Common myeloid progenitor, CD34-positive (primary cell): ENCODE results near the gene RALGAPA2.

Experiments used
- CTCF ChIA-PET: fragments of 350-600 bp; sonication (Branson Sonifier 250); formaldehyde crosslinking; loops from one replicate; lab custom pipeline; 2021; ENCODE audit warnings: antibody characterized with exemption; lab: Charles Lee
- POLR2A ChIA-PET: fragments of 350-600 bp; sonication (Branson Sonifier 250); formaldehyde crosslinking; loops from one replicate; lab custom pipeline; 2021; ENCODE audit warnings: antibody characterized with exemption; lab: Charles Lee
- DNase-seq, 3 donors: peaks; one replicate each; pipeline versions ENCODE4 v3.0.0 to v3.0.0-alpha.2; 2013
- H3K27ac ChIP-seq, 2 experiments: 1 replicate in 1 of 2; 2 replicates in 1 of 2; pipeline ENCODE4 v1.7.0; 2013; ENCODE audit warnings: inconsistent platforms in 2 of 2, low read length in 2 of 2, mild to moderate bottlenecking in 2 of 2, low read depth in 1 of 2, moderate library complexity in 1 of 2; ENCODE audit not compliant: severe bottlenecking in 2 of 2, insufficient read depth in 1 of 2, poor library complexity in 1 of 2
- H3K27me3 ChIP-seq, 5 experiments: replicated peaks in 2 of 5; 1 replicate in 3 of 5; 2 replicates in 2 of 5; pipeline versions ENCODE4 v1.6.1 to v1.7.0; 2013; ENCODE audit warnings: low read length in 4 of 5, mild to moderate bottlenecking in 2 of 5, moderate library complexity in 2 of 5, inconsistent platforms in 1 of 5; ENCODE audit not compliant: insufficient read depth in 5 of 5, control insufficient read depth in 4 of 5
- H3K36me3 ChIP-seq, 4 experiments: 1 replicate in 2 of 4; 2 replicates in 2 of 4; pipeline versions ENCODE4 v1.6.1 to v1.7.0; 2013; ENCODE audit warnings: low read length in 3 of 4, control low read depth in 1 of 4, mild to moderate bottlenecking in 1 of 4; ENCODE audit not compliant: control insufficient read depth in 4 of 4, insufficient read depth in 4 of 4
- H3K4me1 ChIP-seq, 4 experiments: 1 replicate in 3 of 4; 2 replicates in 1 of 4; pipeline versions ENCODE4 v1.6.1 to v1.7.1; 2013; ENCODE audit warnings: low read length in 3 of 4, mild to moderate bottlenecking in 3 of 4, control low read depth in 1 of 4, inconsistent platforms in 1 of 4, moderate library complexity in 1 of 4; ENCODE audit not compliant: control insufficient read depth in 4 of 4, insufficient read depth in 4 of 4; ENCODE audit errors: control extremely low read depth in 1 of 4
- H3K4me3 ChIP-seq, 7 experiments: 1 replicate in 4 of 7; 2 replicates in 3 of 7; pipeline versions ENCODE4 v1.5.1 to v1.7.0; 2013; ENCODE audit warnings: mild to moderate bottlenecking in 7 of 7, low read length in 6 of 7, moderate library complexity in 6 of 7, inconsistent platforms in 2 of 7, low read depth in 2 of 7, control low read depth in 1 of 7; ENCODE audit not compliant: insufficient read depth in 4 of 7, control insufficient read depth in 1 of 7; ENCODE audit errors: extremely low read depth in 1 of 7
- H3K9me3 ChIP-seq, 5 experiments: 1 replicate in 4 of 5; 2 replicates in 1 of 5; pipeline versions ENCODE4 v1.6.1 to v1.7.1; 2013; ENCODE audit warnings: low read length in 4 of 5, mild to moderate bottlenecking in 2 of 5, inconsistent platforms in 1 of 5, low read depth in 1 of 5, moderate library complexity in 1 of 5; ENCODE audit not compliant: control insufficient read depth in 4 of 5, insufficient read depth in 2 of 5; ENCODE audit errors: control extremely low read depth in 1 of 5
- WGBS: methylation state at CpG from one replicate; pipeline ENCODE4 v1.1.5; 2013; ENCODE audit not compliant: insufficient coverage; 5-methylcytosine and 5-hydroxymethylcytosine counted together

Gene RALGAPA2

GRCh38 chr20:20391766-20392165 is 320.7 kb downstream of the RALGAPA2 start:
- H3K4me1 ChIP-seq = peaks cover 3 to 20% (median 17%) of the 10 kb centered on the region in 4 experiments
- ChIA-PET POLR2A (no interaction called here), CTCF (no interaction called here)
- no peaks in the 10 kb centered on the region for H3K9me3 ChIP-seq
- WGBS = 98% methylated on average over 13 of the region's 13 CpGs
- no peaks in the 10 kb centered on the region for H3K27me3 ChIP-seq
- no peak for DNase-seq
- H3K27ac ChIP-seq = no peak overlapping the region
- H3K36me3 ChIP-seq = peaks cover 0 to 49% (median 24%) of the 10 kb centered on the region in 4 experiments
- H3K4me3 ChIP-seq = no peak overlapping the region

GRCh38 chr20:20391115-20391514 is 321.3 kb downstream of the RALGAPA2 start:
- Histone ChIP-seq H3K27ac (no peak overlapping the region), H3K4me3 (no peak overlapping the region), H3K9me3 (no peaks in the 10 kb centered on the region), H3K4me1 (peaks cover 3 to 20% (median 17%) of the 10 kb centered on the region in 4 experiments), H3K27me3 (no peaks in the 10 kb centered on the region), H3K36me3 (peaks cover 0 to 44% (median 23%) of the 10 kb centered on the region in 4 experiments)
- POLR2A ChIA-PET = no interaction called here
- DNase-seq = no peak
- WGBS = 96% methylated on average over 4 of the region's 4 CpGs
- CTCF ChIA-PET = no interaction called here

- Histone ChIP-seq H3K4me3 (no peak overlapping the region), H3K36me3 (peaks cover 0 to 37% (median 16%) of the 10 kb centered on the region in 4 experiments), H3K4me1 (peaks cover 3 to 20% (median 17%) of the 10 kb centered on the region in 4 experiments), H3K27ac (no peak overlapping the region), H3K9me3 (no peaks in the 10 kb centered on the region), H3K27me3 (peaks cover 0 to 4% (median 0%) of the 10 kb centered on the region in 5 experiments)
- POLR2A ChIA-PET = no interaction called here
- DNase-seq = no peak
- 100% methylated on average over 4 of the region's 9 CpGs for WGBS
- CTCF ChIA-PET = no interaction called here
Observed at GRCh38 chr20:20390393-20390792, 322.1 kb downstream of the RALGAPA2 start.

GRCh38 chr20:20386192-20386591 is 326.3 kb downstream of the RALGAPA2 start:
- ChIA-PET POLR2A (no interaction called here), CTCF (no interaction called here)
- no peak overlapping the region for H3K4me3 ChIP-seq
- no peak overlapping the region for H3K27ac ChIP-seq
- H3K4me1 ChIP-seq = no peaks in the 10 kb centered on the region
- peaks cover 0 to 13% (median 5%) of the 10 kb centered on the region in 4 experiments for H3K36me3 ChIP-seq
- peaks cover 0 to 1% (median 0%) of the 10 kb centered on the region in 5 experiments for H3K9me3 ChIP-seq
- 80% methylated on average over 8 of the region's 9 CpGs for WGBS
- DNase-seq = no peak
- H3K27me3 ChIP-seq = peaks cover 0 to 10% (median 4%) of the 10 kb centered on the region in 5 experiments

DNA sequence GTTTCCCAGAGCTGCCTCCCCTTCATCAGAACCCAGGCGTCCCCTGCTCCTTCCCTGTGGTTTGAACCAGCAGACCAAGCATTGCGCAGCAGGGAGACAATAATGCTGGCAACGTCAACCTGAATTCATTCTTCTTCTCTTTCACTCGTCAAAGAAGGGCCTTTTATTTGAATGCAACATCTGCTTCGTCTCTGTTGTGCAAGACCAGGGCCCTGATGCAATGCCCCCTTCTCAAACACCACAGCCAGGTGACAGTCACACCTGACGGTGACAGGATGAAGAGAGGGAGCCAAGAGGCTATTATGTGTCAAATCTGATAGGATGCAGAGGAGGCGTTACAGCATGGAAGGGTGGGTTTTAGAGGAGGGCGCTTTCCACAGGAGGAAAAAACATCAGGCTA is 336.6 kb downstream of the RALGAPA2 start:
- H3K9me3 ChIP-seq = peaks cover 0 to 5% (median 3%) of the 10 kb centered on the region in 5 experiments
- POLR2A ChIA-PET = no interaction called here
- no peaks in the 10 kb centered on the region for H3K36me3 ChIP-seq
- DNase-seq = no peak
- 79% methylated on average over 7 of the region's 8 CpGs for WGBS
- H3K4me1 ChIP-seq = no peaks in the 10 kb centered on the region
- peaks cover 22 to 54% (median 37%) of the 10 kb centered on the region in 5 experiments for H3K27me3 ChIP-seq
- no peak overlapping the region for H3K27ac ChIP-seq
- H3K4me3 ChIP-seq = no peak overlapping the region
- CTCF ChIA-PET = no interaction called here

- no peak for DNase-seq
- Histone ChIP-seq H3K4me1 (peaks cover 0 to 17% (median 14%) of the 10 kb centered on the region in 4 experiments), H3K36me3 (no peaks in the 10 kb centered on the region), H3K27ac (no peak overlapping the region), H3K4me3 (no peak overlapping the region), H3K27me3 (peaks cover 22 to 77% (median 51%) of the 10 kb centered on the region in 5 experiments), H3K9me3 (no peaks in the 10 kb centered on the region)
- WGBS = 55% methylated on average over 12 of the region's 17 CpGs
- ChIA-PET POLR2A (no interaction called here), CTCF (no interaction called here)
Observed at GRCh38 chr20:20373091-20373571, 339.3 kb downstream of the RALGAPA2 start.

GRCh38 chr20:20371681-20372080 is 340.8 kb downstream of the RALGAPA2 start:
- Histone ChIP-seq H3K27me3 (peaks cover 22 to 92% (median 53%) of the 10 kb centered on the region in 5 experiments), H3K27ac (no peak overlapping the region), H3K4me3 (no peak overlapping the region), H3K4me1 (peaks cover 0 to 30% (median 25%) of the 10 kb centered on the region in 4 experiments), H3K36me3 (no peaks in the 10 kb centered on the region), H3K9me3 (no peaks in the 10 kb centered on the region)
- 40% methylated on average over 1 of the region's 3 CpGs for WGBS
- DNase-seq = no peak
- ChIA-PET CTCF (interaction anchor here (0.7 to 1.8 kb wide), 3 partner anchors 12 to 522 kb away, joined by 3 to 4 read pairs (median 4); no protein-coding TSS in a partner anchor), POLR2A (interaction anchor here (0.6 to 1.3 kb wide), 2 partner anchors 9 to 181 kb away, joined by 3 to 5 read pairs; no protein-coding TSS in a partner anchor)
